T follicular helper cell (primary cell): ENCODE data around the gene CENPO.

ENCODE experiments used
- DNase-seq: peaks from one replicate; pipeline ENCODE4 v3.0.0-alpha.2; 2020; ENCODE audit warnings: low read depth

CENPO gene

GRCh38 chr2:24838541-24838940 is 45.3 kb downstream of the CENPO start:
- DNase-seq, result no peak

- DNase-seq, result no peak
These were observed 46.5 kb downstream of the CENPO start for GRCh38 chr2:24839729-24840128.

GRCh38 chr2:24840164-24840869 is 47.1 kb downstream of the CENPO start:
- DNase-seq, result no peak

DNA sequence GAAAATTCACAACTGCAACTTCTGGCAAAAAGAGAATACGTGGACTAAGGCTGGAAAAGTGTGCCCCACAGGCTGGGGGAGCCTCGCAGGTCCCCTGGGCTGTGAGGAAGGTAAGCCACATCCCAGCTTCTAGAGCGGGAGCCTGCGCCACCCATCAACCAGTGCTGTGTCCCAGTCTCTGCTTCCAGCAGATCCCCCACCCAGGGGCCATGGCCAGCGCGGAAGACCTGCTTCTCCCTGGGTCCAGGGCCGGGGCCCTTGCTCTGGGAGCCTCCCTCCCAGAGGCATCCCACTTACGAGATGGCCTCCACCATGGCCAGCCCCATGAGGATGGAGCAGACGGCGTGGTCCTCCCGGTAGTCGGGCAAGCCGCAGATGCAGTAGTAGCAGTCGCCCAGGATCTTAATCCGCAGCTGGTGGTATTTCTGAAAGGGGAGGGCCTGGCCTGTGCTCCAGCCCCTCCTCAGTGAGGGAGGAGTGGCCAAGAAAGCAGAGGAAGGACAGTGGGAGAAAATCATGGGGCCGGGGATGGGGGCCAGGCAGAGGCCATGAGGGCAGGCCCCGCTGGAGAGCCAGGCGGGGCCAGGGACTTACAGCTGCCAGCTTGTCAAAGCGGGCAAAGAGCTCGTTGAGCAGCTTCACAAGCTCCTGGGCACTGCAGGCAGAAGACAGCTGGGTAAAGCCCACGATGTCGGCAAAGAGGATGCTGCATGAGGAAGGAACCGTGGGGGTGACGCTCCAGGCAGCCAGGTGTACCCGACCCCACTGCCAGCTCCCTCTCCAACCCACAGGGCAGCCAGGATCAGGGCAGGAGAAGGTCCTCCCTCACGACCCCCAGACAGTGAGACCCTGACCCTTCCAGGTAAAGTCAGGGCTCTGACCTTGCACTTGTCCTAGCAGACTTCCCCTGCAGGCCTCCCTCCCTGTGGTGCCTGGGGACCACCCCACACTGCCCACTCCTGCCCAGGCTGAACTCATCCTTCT is 48.0 kb downstream of the CENPO start:
- DNase-seq, result no peak

GRCh38 chr2:24842081-24843050 is 49.1 kb downstream of the CENPO start:
- DNase-seq, result no peak

- no peak for DNase-seq
These were observed 50.2 kb downstream of the CENPO start for GRCh38 chr2:24843330-24843860.

- no peak for DNase-seq
These were observed 50.9 kb downstream of the CENPO start for GRCh38 chr2:24844023-24844685.

DNA sequence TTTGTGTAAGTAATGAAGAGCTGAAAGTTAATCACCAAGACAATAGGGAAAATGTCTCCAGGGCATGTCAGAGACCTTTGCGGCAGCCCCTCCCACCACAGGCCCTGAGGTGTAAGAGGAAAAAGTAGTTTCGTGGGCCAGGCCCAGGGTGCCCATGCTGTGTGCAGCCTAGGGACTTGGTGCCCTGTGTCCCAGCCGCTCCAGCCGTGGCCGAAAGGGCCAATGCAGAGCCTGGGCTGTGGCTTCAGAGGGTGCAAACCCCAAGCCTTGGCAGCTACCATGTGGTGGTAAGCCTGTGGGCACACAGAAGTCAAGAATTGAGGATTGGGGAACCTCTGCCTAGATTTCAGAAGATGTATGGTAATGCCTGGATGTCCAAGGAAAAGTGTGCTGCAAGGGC is 52.5 kb downstream of the CENPO start:
- no peak for DNase-seq

DNA sequence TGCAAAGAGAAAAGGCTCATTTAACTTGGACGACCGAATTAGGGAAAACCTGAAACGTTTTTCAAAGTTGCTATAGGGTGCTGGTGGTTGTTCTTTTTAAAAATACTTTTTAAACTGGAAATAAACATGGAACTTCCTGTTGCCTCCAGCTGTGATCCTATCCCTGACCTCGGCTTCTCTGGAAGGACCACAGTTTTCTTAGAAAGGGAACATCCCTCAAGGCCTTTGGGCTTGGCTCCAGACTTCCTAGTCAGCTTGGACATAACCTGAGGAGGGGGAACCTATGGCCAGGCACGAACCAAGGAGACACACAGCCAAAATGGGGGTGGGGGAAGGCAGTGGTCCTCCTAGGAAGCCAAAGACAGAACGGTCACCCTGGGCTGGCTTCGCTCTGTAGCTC is 57.7 kb downstream of the CENPO start:
- no peak for DNase-seq

- no peak for DNase-seq
These were observed 58.8 kb downstream of the CENPO start for GRCh38 chr2:24852026-24852425.

- no peak for DNase-seq
These were observed 59.3 kb downstream of the CENPO start for GRCh38 chr2:24852431-24853020.

DNA sequence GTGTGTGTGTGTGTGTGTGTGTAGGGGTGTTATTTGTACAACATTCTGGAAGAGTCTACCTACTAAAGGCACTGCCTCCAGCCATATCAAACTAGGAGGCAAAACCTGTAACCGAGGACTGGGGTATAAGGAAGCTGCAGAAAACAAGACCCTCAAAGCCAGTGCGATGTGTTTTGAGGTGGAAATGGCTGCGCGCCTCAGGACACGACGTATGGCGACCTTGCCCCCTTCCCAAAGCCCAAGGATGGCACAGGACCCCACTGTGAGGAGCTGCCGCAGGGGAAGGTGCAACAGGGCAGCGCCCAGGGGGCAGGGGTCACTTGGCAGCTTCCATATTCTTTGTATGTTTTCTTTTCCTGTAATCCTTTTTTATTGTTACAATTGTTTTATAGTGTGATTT is 59.8 kb downstream of the CENPO start:
- DNase-seq, result no peak

- no peak for DNase-seq
These were observed 60.8 kb downstream of the CENPO start for GRCh38 chr2:24853996-24854395.

GRCh38 chr2:24855022-24855622 is 61.9 kb downstream of the CENPO start:
- DNase-seq, result no peak

DNA sequence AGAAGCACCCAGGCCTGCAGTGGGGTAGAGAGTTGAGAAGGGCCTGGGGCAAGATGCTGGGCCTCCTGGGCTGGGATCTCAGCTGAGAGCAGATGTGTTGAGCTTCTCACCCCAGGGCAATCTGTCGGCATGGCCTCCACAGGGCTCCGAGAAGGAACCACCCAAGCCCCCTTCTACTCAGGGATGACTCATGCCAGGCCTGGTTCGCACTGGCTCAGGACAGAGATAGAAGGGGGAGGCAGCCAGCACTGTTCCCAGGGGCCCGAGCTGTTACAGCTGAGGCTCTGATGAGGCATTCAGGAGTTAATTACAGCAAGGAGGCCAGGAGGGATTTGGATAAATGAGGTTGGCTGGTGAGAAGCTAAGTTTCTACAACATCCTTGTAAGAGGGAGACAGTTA is 62.5 kb downstream of the CENPO start:
- no peak for DNase-seq

DNA sequence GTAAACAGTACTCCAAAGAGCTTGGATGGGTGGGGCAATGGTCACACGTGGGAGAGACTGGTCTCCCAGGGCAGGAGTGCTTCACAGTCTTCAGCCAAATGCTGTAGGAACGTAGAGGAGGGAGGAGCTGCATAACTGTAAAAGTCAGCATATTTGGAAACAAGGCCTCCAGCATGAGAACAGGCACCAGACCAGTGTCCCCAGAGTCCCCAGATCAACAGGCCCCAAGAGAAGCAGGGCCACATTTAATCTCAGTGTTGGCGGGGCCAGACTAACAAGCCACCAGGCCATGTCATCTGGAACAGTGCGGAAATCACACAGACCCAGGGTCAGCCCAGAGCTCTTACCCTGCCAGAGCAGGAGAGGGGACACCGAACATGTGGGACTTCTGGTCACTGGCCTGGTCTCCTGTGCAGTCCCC is 63.6 kb downstream of the CENPO start:
- DNase-seq, result no peak

GRCh38 chr2:24857746-24858145 is 64.5 kb downstream of the CENPO start:
- DNase-seq, result no peak

DNA sequence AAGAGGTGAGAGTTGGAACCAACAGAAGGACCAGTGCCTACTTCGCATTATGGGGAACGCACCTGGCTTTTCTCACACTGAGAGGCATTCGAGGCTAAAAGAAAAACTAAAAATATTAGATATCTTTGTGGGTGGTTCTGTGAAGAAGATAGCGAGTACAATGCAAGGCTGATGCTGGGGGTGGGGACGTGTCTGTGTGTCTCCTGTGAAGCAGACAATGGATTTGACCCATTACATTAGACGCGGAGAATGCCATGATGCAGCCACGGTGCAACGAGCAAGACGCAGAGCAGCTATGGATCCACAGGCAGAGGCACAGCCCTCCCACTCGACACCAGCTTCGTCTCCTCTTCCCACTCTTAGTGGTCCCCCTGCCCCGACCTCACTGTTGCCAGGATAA is 65.8 kb downstream of the CENPO start:
- DNase-seq, result no peak

DNA sequence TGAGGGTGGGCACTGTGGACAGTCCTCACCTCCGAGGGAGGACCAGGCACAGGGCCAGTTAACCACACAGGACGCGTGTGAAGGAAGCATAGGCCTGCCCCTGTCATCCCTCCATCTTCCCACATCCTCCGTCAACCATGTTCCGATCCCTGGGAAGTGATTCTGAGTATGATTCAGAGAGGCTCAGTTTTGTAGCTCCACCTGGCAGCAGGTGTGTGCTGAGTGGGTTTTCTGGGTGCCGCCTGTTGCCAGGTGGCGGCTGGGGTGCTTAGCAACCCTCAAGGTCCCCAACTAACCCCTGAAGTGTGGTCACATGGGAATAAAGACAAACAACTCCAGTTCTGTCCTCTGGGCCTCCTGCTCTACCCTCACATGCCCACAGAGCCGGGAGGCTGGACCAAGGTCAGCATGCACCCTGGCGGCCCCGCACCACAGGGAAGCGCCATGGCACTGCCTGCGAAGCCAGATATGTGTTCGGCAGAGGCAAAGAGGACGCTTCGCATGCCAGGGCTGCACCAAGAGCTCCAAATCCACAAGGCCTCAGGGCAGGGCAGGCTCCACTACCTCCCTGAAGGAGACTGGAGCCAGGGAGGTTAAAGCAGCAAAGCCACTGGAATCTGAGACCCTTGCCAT is 66.9 kb downstream of the CENPO start:
- DNase-seq, result no peak

DNA sequence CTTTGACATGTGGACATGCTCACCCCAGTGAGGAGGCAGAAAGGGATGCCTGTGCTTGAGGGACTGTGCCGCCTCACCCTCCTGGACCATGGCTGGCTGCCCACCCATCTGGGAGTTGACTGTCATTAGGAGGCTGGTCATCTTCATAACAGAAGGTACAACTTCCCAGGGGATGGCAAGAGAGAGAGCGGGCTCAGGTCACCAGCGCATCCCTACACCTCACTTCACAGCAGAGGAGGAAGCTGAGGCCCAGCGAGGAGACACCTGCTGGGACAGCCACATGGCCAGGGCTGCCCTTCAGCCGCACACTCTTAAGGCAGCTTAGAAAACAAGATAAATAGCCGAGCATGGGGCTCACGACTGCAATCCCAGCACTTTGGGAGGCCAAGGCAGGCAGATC is 67.4 kb downstream of the CENPO start:
- no peak for DNase-seq
